Activated CD8-positive, alpha-beta memory T cell treated with anti-CD3 and anti-CD28 coated beads for 36 hours (primary cell): ENCODE data around the gene XYLT1. TPM values are rescaled to one million over a fixed set of nuclear protein-coding genes. Genes with fewer than 3 reads are reported as not detected.

Source experiments
- CTCF ChIA-PET: fragments of 350-600 bp; sonication (Branson Sonifier 250); formaldehyde crosslinking; loops from one replicate; lab custom pipeline; 2021; ENCODE audit warnings: antibody characterized with exemption; lab: Charles Lee
- POLR2A ChIA-PET: fragments of 350-600 bp; sonication (Branson Sonifier 250); formaldehyde crosslinking; loops from one replicate; lab custom pipeline; 2021; ENCODE audit warnings: antibody characterized with exemption; lab: Charles Lee
- total RNA-seq, 2 experiments: library from RNA; stranded (reverse); gene quantifications; one replicate each; pipeline ENCODE4 v1.2.3, GENCODE V29; 2021

The XYLT1 gene
- total RNA-seq, 2 experiments from 2014 or later: 4.9 to 5.2 TPM

- ChIA-PET POLR2A (interaction anchor here (1.2 to 1.3 kb wide), 2 partner anchors 14 to 46 kb away, joined by 3 to 5 read pairs; no protein-coding TSS in a partner anchor), CTCF (interaction anchor here (0.9 to 2.0 kb wide), 2 partner anchors 10 to 79 kb away, joined by 3 to 7 read pairs; no protein-coding TSS in a partner anchor)
Observed at GRCh38 chr16:17370223-17370707, 100.5 kb downstream of the XYLT1 start.

- ChIA-PET POLR2A (interaction anchor here (0.6 to 1.3 kb wide), 6 partner anchors 10 to 1641 kb away, joined by 3 to 8 read pairs (median 4); no protein-coding TSS in a partner anchor), CTCF (interaction anchor here (0.9 to 2.0 kb wide), 2 partner anchors 10 to 80 kb away, joined by 3 to 7 read pairs; no protein-coding TSS in a partner anchor)
Observed at GRCh38 chr16:17369421-17370222, 101.1 kb downstream of the XYLT1 start.

- ChIA-PET CTCF (interaction anchor here (0.7 to 2.0 kb wide), 2 partner anchors 9 to 1330 kb away, joined by 7 read pairs; no protein-coding TSS in a partner anchor), POLR2A (interaction anchor here (0.6 to 1.0 kb wide), 4 partner anchors 10 to 1642 kb away, joined by 3 to 8 read pairs (median 4); no protein-coding TSS in a partner anchor)
Observed at GRCh38 chr16:17368951-17369350, 101.8 kb downstream of the XYLT1 start.

GRCh38 chr16:17368446-17368845 lies 102.3 kb downstream of the XYLT1 start:
- ChIA-PET CTCF (interaction anchor here (0.7 to 2.0 kb wide), 2 partner anchors 9 to 1329 kb away, joined by 7 read pairs; no protein-coding TSS in a partner anchor), POLR2A (no interaction called here)

DNA sequence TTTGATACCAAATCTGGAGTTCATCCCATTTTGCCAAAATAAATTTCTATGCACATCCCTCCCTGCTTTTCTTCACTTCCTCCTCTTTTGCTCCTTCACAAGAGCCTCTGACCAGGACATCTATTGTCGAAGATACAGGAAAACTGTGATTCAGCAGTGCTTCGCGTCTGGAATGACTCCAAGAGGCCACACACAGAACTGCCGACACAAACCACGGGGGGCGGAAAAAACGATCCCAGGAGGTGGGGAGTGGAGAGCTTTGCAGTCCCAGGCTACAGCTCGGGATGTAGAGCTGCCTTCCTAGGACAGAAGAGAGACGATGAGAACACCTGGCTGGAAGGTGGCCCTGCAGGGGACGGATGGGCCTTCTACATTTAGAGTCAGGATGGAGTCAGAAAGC lies 102.8 kb downstream of the XYLT1 start:
- ChIA-PET POLR2A (no interaction called here), CTCF (no interaction called here)

- CTCF ChIA-PET: no interaction called here
- POLR2A ChIA-PET: no interaction called here
Observed at GRCh38 chr16:17367036-17367435, 103.7 kb downstream of the XYLT1 start.

- CTCF ChIA-PET: interaction anchor here (1.0 to 1.6 kb wide), 3 partner anchors 18 to 94 kb away, joined by 3 to 5 read pairs (median 3); no protein-coding TSS in a partner anchor
- POLR2A ChIA-PET: no interaction called here
Observed at GRCh38 chr16:17366299-17366961, 104.3 kb downstream of the XYLT1 start.

DNA sequence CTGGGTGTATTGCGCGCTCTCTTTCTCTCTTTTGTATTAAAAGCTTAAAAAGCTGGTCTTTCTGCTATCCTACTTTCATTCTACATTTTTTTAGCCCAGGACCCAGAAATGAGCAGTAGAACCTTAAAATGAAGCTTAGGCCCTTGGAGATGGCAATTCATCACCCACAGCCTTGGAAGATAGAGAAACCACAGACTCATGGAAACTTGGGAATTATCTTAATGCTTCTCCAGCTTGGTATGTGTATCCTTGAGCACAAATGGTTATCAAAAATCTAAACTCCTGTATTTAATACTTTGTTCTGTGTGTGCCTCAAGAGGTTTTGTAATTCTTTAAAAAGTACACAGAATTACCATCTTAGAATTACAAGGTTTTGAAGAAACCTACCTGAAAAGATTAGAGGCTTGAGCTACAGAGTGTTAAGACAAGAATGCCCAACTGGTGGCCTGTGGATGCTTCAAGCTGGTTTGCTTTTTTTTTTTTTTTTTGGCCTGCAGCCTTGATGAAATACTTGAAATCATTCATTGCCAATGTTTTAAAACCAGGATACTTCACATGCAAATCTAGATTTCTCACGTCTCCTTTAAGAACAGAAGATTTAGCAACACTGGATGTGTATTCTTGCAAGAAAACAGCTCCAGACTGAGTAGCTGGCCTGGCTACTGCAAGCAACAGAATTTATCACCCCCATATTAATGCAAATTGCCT lies 105.0 kb downstream of the XYLT1 start:
- CTCF ChIA-PET: interaction anchor here (0.6 to 1.6 kb wide), 5 partner anchors 12 to 172 kb away, joined by 3 to 5 read pairs (median 3); no protein-coding TSS in a partner anchor
- POLR2A ChIA-PET: no interaction called here

GRCh38 chr16:17365211-17365541 lies 105.6 kb downstream of the XYLT1 start:
- CTCF ChIA-PET: interaction anchor here (1.0 to 1.6 kb wide), 2 partner anchors 20 to 93 kb away, joined by 3 to 5 read pairs; no protein-coding TSS in a partner anchor
- POLR2A ChIA-PET: no interaction called here

DNA sequence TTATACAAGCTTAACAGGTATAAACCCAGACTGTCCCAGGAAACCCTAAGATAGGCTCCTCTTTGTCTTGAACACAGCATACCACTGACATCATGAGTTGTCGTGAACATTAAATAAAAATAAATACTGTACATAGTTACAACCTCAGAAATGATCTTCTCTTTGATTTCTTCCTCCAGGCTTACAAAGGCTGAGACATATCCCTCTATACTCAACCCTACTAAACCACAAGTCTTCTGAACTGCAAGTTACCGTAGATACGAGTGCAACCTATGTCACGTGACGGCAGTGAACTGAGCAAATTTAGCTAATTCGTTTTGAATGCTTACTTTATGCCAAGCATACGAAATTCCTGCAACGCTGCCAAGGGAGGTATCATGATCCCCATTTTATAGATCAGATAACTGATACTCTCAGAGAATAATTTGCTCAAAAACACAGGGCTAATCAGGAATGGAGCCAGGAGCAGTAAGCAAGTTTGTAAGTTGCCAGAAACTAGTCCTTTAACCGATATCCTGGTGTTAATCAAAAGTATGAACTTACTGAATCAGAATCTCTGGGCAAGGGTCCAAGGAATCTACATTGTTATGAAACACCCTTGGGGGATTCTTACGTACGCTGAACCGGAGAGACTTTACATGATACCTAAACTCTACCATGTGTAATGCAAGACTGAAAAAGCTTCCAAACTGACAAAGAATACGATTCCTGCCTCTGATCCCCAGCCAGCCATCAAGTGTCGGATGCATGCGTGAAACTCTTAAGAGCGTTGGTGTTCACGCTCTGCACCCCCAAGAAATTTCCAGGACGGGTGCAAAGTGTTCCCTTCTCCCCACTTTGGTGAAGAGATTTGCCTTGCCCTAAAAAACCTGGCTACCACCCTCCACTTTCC lies 106.2 kb downstream of the XYLT1 start:
- POLR2A ChIA-PET: no interaction called here
- CTCF ChIA-PET: interaction anchor here (1.0 to 1.6 kb wide), 2 partner anchors 12 to 20 kb away, joined by 5 to 7 read pairs; no protein-coding TSS in a partner anchor

- CTCF ChIA-PET: no interaction called here
- POLR2A ChIA-PET: no interaction called here
Observed at GRCh38 chr16:17362946-17363345, 107.8 kb downstream of the XYLT1 start.

- POLR2A ChIA-PET: no interaction called here
- CTCF ChIA-PET: no interaction called here
Observed at GRCh38 chr16:17362183-17362582, 108.6 kb downstream of the XYLT1 start.

- POLR2A ChIA-PET: no interaction called here
- CTCF ChIA-PET: interaction anchor here (0.7 to 1.5 kb wide), 2 partner anchors 9 to 56 kb away, joined by 3 to 7 read pairs; no protein-coding TSS in a partner anchor
Observed at GRCh38 chr16:17360693-17361122, 110.1 kb downstream of the XYLT1 start.

DNA sequence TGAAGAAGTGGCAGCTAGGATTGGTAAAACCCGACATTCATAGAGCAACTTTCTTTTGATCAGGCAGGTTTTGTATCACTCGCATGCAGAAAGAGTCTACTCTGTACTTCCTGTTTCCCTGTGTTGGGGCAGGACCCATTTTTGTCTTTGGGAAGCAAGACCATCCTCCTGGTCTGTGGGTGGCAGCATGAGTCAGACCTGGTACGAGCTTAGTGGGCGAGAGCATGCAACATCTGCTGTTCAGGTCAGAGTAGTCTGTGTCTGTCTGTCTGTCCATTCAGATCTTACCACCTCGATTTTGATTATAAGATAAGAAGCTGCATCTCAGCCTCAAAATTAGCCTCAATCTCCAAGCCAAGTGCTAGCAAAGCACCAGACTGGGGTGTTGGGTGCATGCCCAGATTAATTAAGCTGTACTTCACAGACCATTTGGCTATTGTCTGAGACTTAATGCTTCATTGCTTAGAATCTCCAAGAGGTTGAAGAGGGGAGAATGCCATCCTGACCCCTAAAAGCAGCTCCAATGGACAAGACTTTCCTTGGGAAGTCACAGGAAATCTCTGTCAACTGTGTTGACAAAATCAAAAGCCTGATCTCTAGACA lies 110.9 kb downstream of the XYLT1 start:
- CTCF ChIA-PET: interaction anchor here (0.7 to 2.0 kb wide), 5 partner anchors 9 to 90 kb away, joined by 3 to 7 read pairs (median 4); no protein-coding TSS in a partner anchor
- POLR2A ChIA-PET: interaction anchor here (0.7 to 2.3 kb wide), 2 partner anchors 9 to 85 kb away, joined by 3 to 8 read pairs; no protein-coding TSS in a partner anchor

GRCh38 chr16:17358846-17359245 lies 111.9 kb downstream of the XYLT1 start:
- POLR2A ChIA-PET: interaction anchor here (2.3 kb wide), 1 partner anchor 11 kb away, joined by 8 read pairs; no protein-coding TSS in a partner anchor
- CTCF ChIA-PET: interaction anchor here (2.0 kb wide), 1 partner anchor 12 kb away, joined by 4 read pairs; no protein-coding TSS in a partner anchor

GRCh38 chr16:17358355-17358754 lies 112.4 kb downstream of the XYLT1 start:
- POLR2A ChIA-PET: interaction anchor here (2.3 kb wide), 1 partner anchor 11 kb away, joined by 8 read pairs; no protein-coding TSS in a partner anchor
- CTCF ChIA-PET: interaction anchor here (2.0 kb wide), 1 partner anchor 11 kb away, joined by 4 read pairs; no protein-coding TSS in a partner anchor
